ENCODE data around the gene ARHGAP24. TPM values are rescaled to one million over a fixed set of nuclear protein-coding genes. Genes with fewer than 3 reads are reported as not detected.

ARHGAP24 gene
- total RNA-seq, 1 experiment from 2014 or later, result 1.3 TPM

GRCh38 chr4:85778632-85779131, 303.7 kb downstream of the ARHGAP24 start:
- intact Hi-C loops (cut with micrococcal nuclease), result no loop called here

GRCh38 chr4:85779165-85779564, 304.2 kb downstream of the ARHGAP24 start:
- CTCF ChIA-PET, result interaction anchor here (1.1 to 2.6 kb wide), 2 partner anchors 18 to 190 kb away, joined by 3 to 17 read pairs; no protein-coding TSS in a partner anchor
- TF ChIP-seq JUND (IDR thresholded peaks at IDR 0.05), result no peak
- TF ChIP-seq ZFX (IDR thresholded peaks at IDR 0.05), result no peak
- Histone ChIP-seq H3K27ac (ENCODE audit: low read depth, low read length) (no peak overlapping the region), H4K20me1 (ENCODE audit: insufficient read depth) (no peaks in the 10 kb centered on the region), H3K4me2 (ENCODE audit: low read length) (no peak overlapping the region), H2AFZ (ENCODE audit: low read depth, low read length, poor library complexity, severe bottlenecking) (peak overlapping the region; percentile 6), H3K79me2 (ENCODE audit: insufficient read depth, low read length) (no peaks in the 10 kb centered on the region), H3K9ac (ENCODE audit: low read length) (no peak overlapping the region), H3K27me3 (ENCODE audit: insufficient read depth, low read length) (no peaks in the 10 kb centered on the region), H3K4me1 (ENCODE audit: control insufficient read depth in 1 of 2, insufficient read depth in 2 of 2, low read length in 2 of 2) (peaks cover 0 to 10% of the 10 kb centered on the region in 2 experiments; a peak in 1 of 4 replicates), H3K4me3 (replicated peaks in 1 of 2; ENCODE audit: low read depth in 1 of 2, low read length in 2 of 2) (no peak overlapping the region), H3K9me2 (ENCODE audit: insufficient read depth) (0 out of 2 replicates have a peak, but pooled peaks cover 3% of the 10 kb centered on the region), H3K9me3 (ENCODE audit: control insufficient read depth in 1 of 2, insufficient read depth in 1 of 2, low read depth in 1 of 2, low read length in 2 of 2) (no peaks in the 10 kb centered on the region), H3K36me3 (ENCODE audit: control insufficient read depth in 1 of 2, insufficient read depth in 2 of 2, low read length in 2 of 2) (no peaks in the 10 kb centered on the region)
- ATAC-seq (no peak), DNase-seq (ENCODE audit: low read depth, low spot score) (no peak)
- POLR2A ChIA-PET, result no interaction called here
- RAD21 ChIA-PET (ENCODE audit: low non-redundant PET in 1 of 2, low total read pairs in 2 of 2, uncharacterized antibody in 2 of 2, unreplicated experiment in 2 of 2), result no interaction called here
- no TSS peak for BruUV-seq (replicated peaks)
- intact Hi-C loops (cut with micrococcal nuclease), result no loop called here

More at GRCh38 chr4:85778632-85779131, 303.7 kb downstream of the ARHGAP24 start:
- Histone ChIP-seq H3K36me3 (ENCODE audit: control insufficient read depth in 1 of 2, insufficient read depth in 2 of 2, low read length in 2 of 2) (no peaks in the 10 kb centered on the region), H3K4me3 (replicated peaks in 1 of 2; ENCODE audit: low read depth in 1 of 2, low read length in 2 of 2) (no peak overlapping the region), H2AFZ (ENCODE audit: low read depth, low read length, poor library complexity, severe bottlenecking) (peak overlapping the region; percentile 6), H3K9me3 (ENCODE audit: control insufficient read depth in 1 of 2, insufficient read depth in 1 of 2, low read depth in 1 of 2, low read length in 2 of 2) (no peaks in the 10 kb centered on the region), H3K27ac (ENCODE audit: low read depth, low read length) (no peak overlapping the region), H3K27me3 (ENCODE audit: insufficient read depth, low read length) (no peaks in the 10 kb centered on the region), H3K4me1 (ENCODE audit: control insufficient read depth in 1 of 2, insufficient read depth in 2 of 2, low read length in 2 of 2) (peaks cover 0 to 10% of the 10 kb centered on the region in 2 experiments; a peak in 1 of 4 replicates), H3K79me2 (ENCODE audit: insufficient read depth, low read length) (no peaks in the 10 kb centered on the region), H3K9ac (ENCODE audit: low read length) (no peak overlapping the region), H4K20me1 (ENCODE audit: insufficient read depth) (no peaks in the 10 kb centered on the region), H3K9me2 (ENCODE audit: insufficient read depth) (0 out of 2 replicates have a peak, but pooled peaks cover 3% of the 10 kb centered on the region), H3K4me2 (ENCODE audit: low read length) (no peak overlapping the region)
- CTCF ChIA-PET, result interaction anchor here (1.1 to 2.6 kb wide), 2 partner anchors 18 to 190 kb away, joined by 3 to 17 read pairs; no protein-coding TSS in a partner anchor
- ATAC-seq (no peak), DNase-seq (ENCODE audit: low read depth, low spot score) (no peak)
- POLR2A ChIA-PET, result no interaction called here
- BruUV-seq (replicated peaks), result no TSS peak
- RAD21 ChIA-PET (ENCODE audit: low non-redundant PET in 1 of 2, low total read pairs in 2 of 2, uncharacterized antibody in 2 of 2, unreplicated experiment in 2 of 2), result no interaction called here
- TF ChIP-seq SP1 (IDR thresholded peaks at IDR 0.05; ENCODE audit: low read depth) (no peak), CBX3 (IDR thresholded peaks at IDR 0.05; ENCODE audit: low read depth) (no peak), FOSL1 (IDR thresholded peaks at IDR 0.05; ENCODE audit: low read depth) (no peak), RAD21 (IDR thresholded peaks at IDR 0.05; ENCODE audit: low read depth) (no peak), EZH2phosphoT487 (IDR thresholded peaks at IDR 0.05; ENCODE audit: borderline replicate concordance) (no peak)
- TF ChIP-seq, protein P1, sequence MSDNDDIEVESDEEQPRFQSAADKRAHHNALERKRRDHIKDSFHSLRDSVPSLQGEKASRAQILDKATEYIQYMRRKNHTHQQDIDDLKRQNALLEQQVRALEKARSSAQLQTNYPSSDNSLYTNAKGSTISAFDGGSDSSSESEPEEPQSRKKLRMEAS (IDR thresholded peaks at IDR 0.05), result no peak
